A673 (cell line): ENCODE data around the gene MOCOS. TPM values are rescaled to one million over a fixed set of nuclear protein-coding genes. Genes with fewer than 3 reads are reported as not detected.
"Not testable (repeated sequence)": the region's sequence is repeated elsewhere in the genome, so short reads cannot be mapped to it uniquely, and the experiment has no call there.

Experiments used
- BruUV-seq: library from RNA; stranded (reverse); fragments of 400-500 nt; replicated peaks from 2 replicates; lab custom pipeline; 2021; lab: Mats Ljungman, UMichigan
- CTCF ChIA-PET: fragments of 300-600 bp; sonication (Branson Sonifier 250); formaldehyde crosslinking; loops from one replicate; lab custom pipeline; 2022; ENCODE audit warnings: antibody characterized with exemption; lab: Charles Lee
- POLR2A ChIA-PET: fragments of 300-600 bp; sonication (Branson Sonifier 250); formaldehyde crosslinking; loops from one replicate; lab custom pipeline; 2022; ENCODE audit warnings: antibody characterized with exemption; ENCODE audit not compliant: low non-redundant PET; lab: Charles Lee
- DNase-seq: peaks from one replicate; pipeline ENCODE4 v3.0.0-alpha.2; 2015; ENCODE audit warnings: low spot score
- H3K27ac ChIP-seq: fragments of 200-600 bp; sonication (generic); 2 replicates; pipeline ENCODE4 v1.5.1; 2016; ENCODE audit warnings: mixed run types, low read depth, mild to moderate bottlenecking, mixed read lengths, antibody characterized with exemption, low read length; ENCODE audit not compliant: poor library complexity, severe bottlenecking
- H3K27me3 ChIP-seq: fragments of 200-600 bp; sonication (generic); replicated peaks from 2 replicates; pipeline ENCODE4 v1.6.1; 2017; ENCODE audit warnings: mixed run types, low read depth, mild to moderate bottlenecking, mixed read lengths, antibody characterized with exemption, low read length; ENCODE audit not compliant: insufficient read depth, poor library complexity
- H3K36me3 ChIP-seq: fragments of 200-600 bp; sonication (generic); 2 replicates; pipeline ENCODE4 v1.6.1; 2016; ENCODE audit warnings: mixed run types, mild to moderate bottlenecking, mixed read lengths, antibody characterized with exemption, low read length; ENCODE audit not compliant: insufficient read depth, poor library complexity, severe bottlenecking
- H3K4me1 ChIP-seq: fragments of 200-600 bp; sonication (generic); 2 replicates; pipeline ENCODE4 v1.6.1; 2017; ENCODE audit warnings: mixed run types, mild to moderate bottlenecking, mixed read lengths, antibody characterized with exemption, low read length; ENCODE audit not compliant: insufficient read depth, poor library complexity, severe bottlenecking
- H3K4me3 ChIP-seq: fragments of 200-600 bp; sonication (generic); 2 replicates; pipeline ENCODE4 v1.5.1; 2016; ENCODE audit warnings: low read depth, mixed run types, mild to moderate bottlenecking, mixed read lengths, low read length; ENCODE audit not compliant: poor library complexity, severe bottlenecking
- H3K9me3 ChIP-seq: fragments of 200-600 bp; sonication (generic); 2 replicates; pipeline ENCODE4 v1.6.1; 2016; ENCODE audit warnings: mixed run types, low read depth, mild to moderate bottlenecking, mixed read lengths, antibody characterized with exemption, low read length; ENCODE audit not compliant: poor library complexity, severe bottlenecking
- EZH2 ChIP-seq: fragments of 200-600 bp; sonication (generic); IDR thresholded peaks from 2 replicates; pipeline ENCODE4 v1.6.1; 2017; ENCODE audit warnings: borderline replicate concordance, low read depth, mild to moderate bottlenecking, mixed read lengths, antibody characterized with exemption, low read length; ENCODE audit not compliant: poor library complexity, severe bottlenecking
- intact Hi-C: fragments of 100-400 bp; cut with micrococcal nuclease; formaldehyde crosslinking; loops from one replicate; pipeline ENCODE4 v1.10.0; 2022; ENCODE audit not compliant: unreplicated experiment
- total RNA-seq: library from RNA; stranded (reverse); gene quantifications from 2 replicates; pipeline ENCODE4 v1.2.3, GENCODE V29; 2021
- TF ChIP-seq, protein P1 (sequence below): fragments of 300-800, 200-600 bp; sonication (generic); conservative IDR thresholded peaks from 2 replicates; pipeline ENCODE4 v1.5.1; 2017; ENCODE audit warnings: low read depth, mild to moderate bottlenecking, antibody characterized with exemption, low read length, moderate library complexity, mixed read lengths

The MOCOS gene
- total RNA-seq, 1 experiment from 2014 or later, result not detected

DNA sequence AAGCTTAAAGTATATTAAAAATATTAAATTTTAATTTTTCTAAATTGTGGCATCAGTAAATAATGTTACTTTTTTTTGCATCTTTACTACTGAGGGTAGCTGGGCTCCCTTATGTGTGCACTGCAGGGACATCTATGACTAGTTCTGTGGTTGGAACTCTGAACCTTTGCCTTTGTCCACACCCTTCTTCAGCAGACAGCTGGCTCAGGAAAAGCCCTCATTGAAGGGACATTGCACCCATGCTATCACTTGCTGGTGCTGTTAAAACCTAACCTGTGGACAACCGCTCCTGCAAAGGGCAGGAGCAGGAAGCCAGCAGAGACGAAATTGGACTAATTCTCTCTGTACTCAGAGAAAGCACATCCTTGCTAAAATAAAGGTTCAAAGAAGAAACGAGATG, 30.1 kb downstream of the MOCOS start:
- Histone ChIP-seq H3K9me3 (no peaks in the 10 kb centered on the region), H3K4me3 (no peak overlapping the region), H3K27ac (no peak overlapping the region), H3K4me1 (no peaks in the 10 kb centered on the region), H3K36me3 (no peaks in the 10 kb centered on the region), H3K27me3 (no peaks in the 10 kb centered on the region)
- POLR2A ChIA-PET, result no interaction called here
- no TSS peak for BruUV-seq
- intact Hi-C loops, result no loop called here
- CTCF ChIA-PET, result no interaction called here
- TF ChIP-seq, protein P1, sequence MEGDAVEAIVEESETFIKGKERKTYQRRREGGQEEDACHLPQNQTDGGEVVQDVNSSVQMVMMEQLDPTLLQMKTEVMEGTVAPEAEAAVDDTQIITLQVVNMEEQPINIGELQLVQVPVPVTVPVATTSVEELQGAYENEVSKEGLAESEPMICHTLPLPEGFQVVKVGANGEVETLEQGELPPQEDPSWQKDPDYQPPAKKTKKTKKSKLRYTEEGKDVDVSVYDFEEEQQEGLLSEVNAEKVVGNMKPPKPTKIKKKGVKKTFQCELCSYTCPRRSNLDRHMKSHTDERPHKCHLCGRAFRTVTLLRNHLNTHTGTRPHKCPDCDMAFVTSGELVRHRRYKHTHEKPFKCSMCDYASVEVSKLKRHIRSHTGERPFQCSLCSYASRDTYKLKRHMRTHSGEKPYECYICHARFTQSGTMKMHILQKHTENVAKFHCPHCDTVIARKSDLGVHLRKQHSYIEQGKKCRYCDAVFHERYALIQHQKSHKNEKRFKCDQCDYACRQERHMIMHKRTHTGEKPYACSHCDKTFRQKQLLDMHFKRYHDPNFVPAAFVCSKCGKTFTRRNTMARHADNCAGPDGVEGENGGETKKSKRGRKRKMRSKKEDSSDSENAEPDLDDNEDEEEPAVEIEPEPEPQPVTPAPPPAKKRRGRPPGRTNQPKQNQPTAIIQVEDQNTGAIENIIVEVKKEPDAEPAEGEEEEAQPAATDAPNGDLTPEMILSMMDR, result no peak
- TF ChIP-seq EZH2, result no peak
- no peak for DNase-seq

DNA sequence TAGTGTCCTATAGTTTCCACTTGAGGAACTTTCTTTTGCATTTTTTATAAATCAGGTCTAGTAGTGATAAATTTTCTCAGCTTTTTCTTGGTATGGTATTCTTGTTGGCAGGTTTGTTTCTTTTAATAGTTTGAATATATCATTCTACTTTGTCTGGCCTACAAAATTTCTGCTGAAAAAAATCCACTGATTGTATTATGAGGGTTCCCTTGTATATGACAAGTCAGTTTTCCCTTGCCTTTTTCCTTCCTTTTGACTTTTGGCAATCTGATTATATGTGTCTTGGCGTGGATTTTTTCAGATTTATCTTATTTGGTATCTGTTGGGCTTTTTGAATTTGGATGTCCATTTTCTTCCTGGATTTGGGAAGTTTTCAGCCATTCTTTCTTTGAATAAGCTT, 41.9 kb downstream of the MOCOS start:
- CTCF ChIA-PET, result no interaction called here

DNA sequence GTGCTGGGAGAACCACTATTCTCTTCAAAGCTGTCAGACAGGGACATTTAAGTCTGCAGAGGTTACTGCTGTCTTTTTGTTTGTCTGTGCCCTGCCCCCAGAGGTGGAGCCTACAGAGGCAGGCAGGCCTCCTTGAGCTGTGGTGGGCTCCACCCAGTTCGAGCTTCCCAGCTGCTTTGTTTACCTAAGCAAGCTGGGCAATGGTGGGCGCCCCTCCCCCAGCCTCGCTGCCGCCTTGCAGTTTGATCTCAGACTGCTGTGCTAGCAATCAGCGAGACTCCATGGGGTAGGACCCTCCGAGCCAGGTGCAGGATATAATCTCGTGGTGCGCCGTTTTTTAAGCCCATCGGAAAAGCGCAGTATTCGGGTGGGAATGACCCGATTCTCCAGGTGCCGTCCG, 53.2 kb downstream of the MOCOS start:
- intact Hi-C loops, H3K4me3 ChIP-seq, POLR2A ChIA-PET, H3K36me3 ChIP-seq, CTCF ChIA-PET, H3K27ac ChIP-seq, H3K27me3 ChIP-seq, BruUV-seq, H3K9me3 ChIP-seq, DNase-seq, H3K4me1 ChIP-seq: not testable (repeated sequence)

More for the DNA sequence above, 41.9 kb downstream of the MOCOS start:
- no TSS peak for BruUV-seq
- POLR2A ChIA-PET, result no interaction called here
- Histone ChIP-seq H3K27me3 (peaks cover 4% of the 10 kb centered on the region), H3K36me3 (no peaks in the 10 kb centered on the region), H3K27ac (no peak overlapping the region), H3K9me3 (peaks cover 11% of the 10 kb centered on the region), H3K4me1 (no peaks in the 10 kb centered on the region), H3K4me3 (no peak overlapping the region)
- no peak for DNase-seq
- intact Hi-C loops, result no loop called here
- no peak for TF ChIP-seq EZH2
- TF ChIP-seq, protein P1, result no peak

DNA sequence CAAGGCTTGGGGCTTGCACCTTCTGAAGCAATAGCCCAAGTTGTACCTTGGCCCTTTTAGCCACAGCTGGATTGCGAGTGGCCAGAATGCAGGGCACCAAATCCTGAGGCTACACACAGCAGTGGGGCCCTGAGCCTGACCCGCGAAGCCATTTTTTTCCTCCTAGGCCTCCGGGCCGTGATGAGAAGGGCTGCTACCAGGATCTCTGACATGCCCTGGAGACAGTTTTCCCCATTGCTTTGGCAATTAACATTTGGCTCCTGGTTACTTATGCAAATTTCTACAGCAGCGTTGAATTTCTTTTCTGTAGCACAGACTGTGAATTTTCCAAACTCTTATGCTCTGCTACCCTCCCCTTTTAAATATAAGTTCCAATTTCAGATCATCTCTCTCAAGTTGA, 54.5 kb downstream of the MOCOS start:
- Histone ChIP-seq H3K4me1 (no peaks in the 10 kb centered on the region), H3K4me3 (no peak overlapping the region), H3K36me3 (no peaks in the 10 kb centered on the region), H3K9me3 (no peaks in the 10 kb centered on the region), H3K27me3 (no peaks in the 10 kb centered on the region), H3K27ac (no peak overlapping the region)
- ChIA-PET POLR2A (no interaction called here), CTCF (no interaction called here)
- DNase-seq, result no peak
- no peak for TF ChIP-seq EZH2
- TF ChIP-seq, protein P1, result no peak
- intact Hi-C loops, result no loop called here
- no TSS peak for BruUV-seq
